Activated CD4-positive, alpha-beta T cell treated with anti-CD3 and anti-CD28 coated beads, Interleukin-2, amount 50 U/mL, for 24 hours (primary cell): ENCODE measurements around the gene LST1.

Experiments
- DNase-seq, 2 donors: peaks; one replicate each; pipeline ENCODE4 v3.0.0-alpha.2; 2020; ENCODE audit warnings: low read depth in 1 of 2, low spot score in 1 of 2

Gene LST1

GRCh38 chr6:31586008-31586407 is at the start of gene LST1:
TSS of gene LST1 (plus strand) at chr6:31586277. CDS start at chr6:31587300, 1,023 bp downstream.
- no peak for DNase-seq

DNA sequence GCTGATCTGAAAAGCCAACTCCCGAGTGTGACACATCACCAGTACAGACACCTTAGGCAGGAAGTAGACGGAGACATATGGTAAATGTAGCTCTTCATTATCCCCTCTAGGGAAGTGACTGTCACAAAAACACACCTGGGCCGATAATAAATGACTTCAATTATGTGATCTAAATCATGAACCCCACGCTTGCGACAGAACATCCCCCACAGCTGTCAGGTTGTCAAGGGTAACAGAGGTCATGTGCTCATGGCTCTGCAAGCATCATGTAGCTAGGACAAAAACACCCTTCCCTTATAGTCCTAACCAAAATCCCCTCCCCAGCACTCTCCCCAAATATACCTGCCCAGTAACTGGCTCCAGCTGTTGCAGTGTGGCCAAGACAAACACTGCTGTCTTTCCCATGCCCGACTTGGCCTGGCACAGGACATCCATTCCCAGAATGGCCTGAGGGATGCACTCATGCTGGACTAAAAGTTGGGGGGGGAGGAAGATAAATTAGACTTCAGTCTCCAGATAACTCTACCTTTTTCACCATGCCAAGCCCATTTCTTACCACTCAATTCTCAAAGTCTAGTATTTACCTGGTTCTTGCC is 47.2 kb upstream of the LST1 start:
- no peak for DNase-seq

- no peak for DNase-seq
These were observed 45.4 kb upstream of the LST1 start for GRCh38 chr6:31540640-31541039.

DNA sequence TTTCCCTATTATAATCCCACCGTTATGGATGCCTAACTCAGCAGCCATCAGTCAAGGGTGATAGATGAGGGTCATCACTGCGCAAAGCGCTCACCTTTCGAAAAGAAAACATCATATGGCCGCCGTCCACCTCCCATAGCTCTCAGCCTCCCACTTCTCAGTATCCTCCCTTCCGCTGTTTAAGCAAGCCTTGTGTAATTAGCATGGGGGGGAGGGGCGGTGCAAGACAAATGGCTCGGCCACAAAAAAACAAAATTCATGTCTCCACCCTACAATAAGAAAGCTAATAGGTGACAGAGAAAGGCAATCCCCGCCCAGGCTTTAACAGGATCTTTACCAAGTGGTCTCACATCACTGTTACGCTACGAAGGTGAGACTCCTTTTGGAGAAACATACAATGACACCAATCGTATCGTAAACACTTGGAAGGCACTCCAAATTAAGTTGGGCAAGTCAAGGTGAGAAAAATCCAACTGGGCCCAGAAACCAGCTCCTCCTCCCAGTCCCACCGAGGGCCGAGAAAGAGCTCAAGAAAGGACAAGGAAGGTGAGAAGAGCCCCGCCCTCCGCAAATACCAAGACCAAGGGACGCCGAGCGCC is 44.9 kb upstream of the LST1 start:
- DNase-seq, result peak in 1 of 2 donors; percentile 44

GRCh38 chr6:31541658-31542521 is 44.2 kb upstream of the LST1 start, which contains the start of gene DDX39B:
TSS of gene DDX39B (minus strand) at chr6:31542003. CDS start at chr6:31540532, 1,471 bp downstream.
- peak; percentile 83 to 94 for DNase-seq

DNA sequence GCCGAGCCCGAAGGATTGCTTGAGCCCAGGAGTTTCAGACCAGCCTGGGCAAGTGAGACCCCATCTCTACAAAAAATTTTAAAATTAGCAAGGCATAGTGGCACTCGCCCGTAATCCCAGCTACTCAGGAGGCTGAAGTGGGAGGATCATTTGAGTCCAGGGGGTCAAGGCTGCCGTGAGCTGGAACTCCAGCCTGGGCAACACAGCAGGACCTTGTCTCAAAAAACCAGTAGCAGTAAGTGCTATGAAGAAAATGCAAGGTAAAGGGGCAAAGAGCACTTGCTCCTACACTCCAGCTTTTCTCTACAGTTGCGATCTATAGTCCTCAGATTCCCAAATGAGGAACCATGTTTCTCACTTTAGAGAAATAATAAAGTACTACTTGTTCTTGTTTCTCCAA is 42.4 kb upstream of the LST1 start:
- no peak for DNase-seq

DNA sequence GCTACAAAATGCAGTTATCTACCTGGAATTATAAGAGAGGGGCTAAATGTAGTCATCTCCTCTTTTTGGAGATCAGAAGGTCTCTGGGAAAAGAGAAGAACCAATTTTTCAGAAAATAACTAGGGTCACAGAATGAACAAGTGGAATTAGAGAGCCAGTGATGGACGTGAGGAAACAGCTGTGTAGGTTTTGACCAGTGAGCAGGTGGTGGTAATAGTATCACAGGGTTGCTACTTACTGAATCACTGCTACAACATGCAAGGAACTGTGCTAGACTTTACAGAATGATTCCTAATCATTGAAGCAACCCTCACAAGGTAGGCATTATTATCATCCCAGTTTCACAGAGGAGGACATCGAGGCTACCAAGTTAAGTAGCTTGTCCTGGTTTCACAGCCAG is 41.4 kb upstream of the LST1 start:
- no peak for DNase-seq

DNA sequence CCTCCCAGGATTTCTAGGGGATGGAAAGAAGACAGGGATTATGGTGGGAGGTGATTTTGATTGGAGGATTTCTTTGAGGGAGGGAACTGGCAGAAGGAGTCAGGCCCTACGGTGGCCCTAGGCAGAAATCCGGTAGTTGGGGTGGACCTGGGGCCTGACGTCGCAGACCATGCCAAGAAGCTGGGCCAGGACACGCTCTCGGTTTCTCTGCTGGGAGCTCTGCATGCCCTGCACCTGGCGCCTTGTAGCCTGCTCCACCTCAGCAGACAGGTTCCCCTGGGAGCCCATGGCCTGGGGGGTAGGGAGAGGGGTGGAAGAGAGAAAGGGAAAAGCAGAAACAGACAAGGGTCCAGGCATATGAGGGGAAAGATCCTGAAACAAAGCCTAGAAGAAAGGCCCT is 40.8 kb upstream of the LST1 start:
- DNase-seq, result no peak

DNA sequence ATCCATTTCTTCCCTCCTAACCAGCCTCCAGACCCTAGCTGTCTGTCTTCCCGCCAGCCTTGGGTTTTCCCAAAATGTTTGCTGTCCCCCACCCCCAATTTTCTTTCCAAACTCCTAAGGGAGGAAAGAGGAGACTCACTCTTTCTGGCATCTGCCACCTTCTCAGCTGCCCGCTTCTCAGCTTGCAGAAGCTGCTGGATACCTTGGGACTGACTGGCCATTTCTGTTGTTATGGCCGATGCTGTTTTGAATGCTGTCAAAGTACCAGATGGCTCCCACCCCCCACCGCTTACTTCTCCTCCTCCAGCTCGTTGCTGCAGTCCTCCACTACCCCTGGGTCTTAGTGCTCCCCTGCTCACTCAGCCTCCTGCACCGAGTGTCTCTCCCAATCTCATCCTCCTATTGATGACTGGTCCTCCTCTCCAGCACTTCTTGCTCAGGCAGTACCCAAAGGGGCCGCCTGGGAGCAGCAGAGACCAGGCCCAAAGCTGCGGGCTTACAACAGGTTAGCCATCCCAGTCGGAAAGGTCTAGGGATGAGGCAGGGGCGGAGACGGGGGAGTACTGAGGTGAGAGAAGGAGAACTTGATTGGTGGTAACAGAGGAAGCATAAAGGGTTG is 39.6 kb upstream of the LST1 start, which contains the start of gene ATP6V1G2:
Gene ATP6V1G2, minus strand, starts transcription at position 270 of the 619 bp plus-strand sequence. Its CDS starts 49 bp downstream, at position 221.
- peak; percentile 77 to 83 for DNase-seq

DNA sequence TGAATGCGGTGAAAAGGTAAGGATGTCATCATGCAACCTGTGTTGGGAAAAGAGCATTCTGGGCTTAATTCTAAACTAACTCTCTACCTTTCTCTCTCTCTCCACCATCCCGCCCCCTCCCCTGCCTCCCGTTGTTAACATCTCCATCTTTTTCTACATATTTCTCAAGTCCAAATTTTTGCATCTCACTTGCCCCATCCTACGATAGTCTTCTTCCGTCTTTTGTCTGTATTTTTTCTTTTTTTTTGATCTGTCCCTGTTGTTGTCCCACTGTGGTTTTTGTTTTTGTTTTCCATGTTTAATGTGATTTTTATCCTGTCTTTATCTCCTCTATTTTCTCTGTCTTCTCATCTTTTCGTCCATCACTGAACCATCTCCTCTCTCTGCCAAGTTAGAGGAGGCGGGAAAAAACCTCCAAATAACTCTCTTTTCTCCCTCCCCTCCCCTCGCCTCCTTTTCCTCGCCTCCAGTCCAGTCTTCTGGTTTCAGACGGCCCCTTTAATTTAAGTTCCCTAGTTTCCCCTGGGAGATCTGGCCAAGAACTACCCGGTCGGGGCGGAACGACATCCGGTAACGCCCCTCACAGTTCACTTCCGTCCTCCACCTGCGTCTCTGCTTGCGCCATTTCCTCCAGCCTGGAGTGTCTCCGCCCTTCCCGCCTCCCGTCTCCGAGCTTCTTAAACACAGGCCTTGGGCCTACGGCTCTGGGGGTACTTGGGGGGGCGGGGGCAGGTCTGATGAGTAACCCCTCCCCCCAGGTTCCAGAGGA is 38.9 kb upstream of the LST1 start, which contains the start of gene NFKBIL1:
Gene NFKBIL1, plus strand, starts transcription at position 651 of the 769 bp plus-strand sequence. Its CDS starts 87 bp downstream, at position 738.
- DNase-seq, result peak; percentile 77 to 91

- no peak for DNase-seq
These were observed 38.1 kb upstream of the LST1 start for GRCh38 chr6:31547727-31548543.

GRCh38 chr6:31548544-31548873 is 37.6 kb upstream of the LST1 start:
- no peak for DNase-seq

DNA sequence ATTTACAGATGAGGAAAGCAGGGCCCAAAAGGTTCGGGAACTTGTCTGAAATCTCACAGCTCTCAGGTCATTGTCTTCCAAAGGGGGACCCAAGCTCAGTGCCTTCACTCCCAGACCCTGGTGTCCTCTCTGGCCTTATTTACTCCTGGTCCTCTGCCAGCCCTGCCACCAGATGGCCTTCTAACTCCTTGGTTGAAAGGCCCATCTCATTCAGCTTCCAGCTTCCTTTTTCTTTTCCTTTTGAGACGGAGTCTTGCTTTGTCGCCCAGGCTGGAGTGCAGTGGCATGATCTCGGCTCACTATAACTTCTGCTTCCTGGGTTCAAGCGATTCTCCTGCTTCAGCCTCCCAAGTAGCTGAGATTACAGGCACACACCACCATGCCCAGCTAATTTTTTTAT is 34.7 kb upstream of the LST1 start:
- DNase-seq, result peak in 1 of 2 donors; percentile 60

DNA sequence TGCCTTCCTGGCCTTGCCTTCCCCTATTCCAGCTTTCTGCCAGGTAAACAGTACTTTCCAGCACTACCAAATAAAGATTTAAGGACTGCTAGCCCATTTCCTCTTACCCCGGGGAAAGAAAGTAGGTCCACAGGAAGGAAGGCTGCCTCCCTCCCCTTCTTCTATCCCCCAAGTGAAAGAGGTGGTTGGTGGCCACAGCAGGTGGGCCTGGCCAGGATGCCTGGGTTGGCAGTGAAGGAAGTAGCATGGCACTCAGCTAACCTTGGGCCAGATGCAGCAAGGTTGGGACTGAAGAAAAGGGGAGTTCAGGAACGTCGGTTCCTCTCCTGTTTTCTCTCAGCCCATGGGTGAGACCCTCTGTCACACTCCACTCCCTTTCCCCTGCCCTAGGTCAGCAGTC is 29.8 kb upstream of the LST1 start:
- no peak for DNase-seq

- no peak for DNase-seq
These were observed 28.4 kb upstream of the LST1 start for GRCh38 chr6:31557443-31558317.

DNA sequence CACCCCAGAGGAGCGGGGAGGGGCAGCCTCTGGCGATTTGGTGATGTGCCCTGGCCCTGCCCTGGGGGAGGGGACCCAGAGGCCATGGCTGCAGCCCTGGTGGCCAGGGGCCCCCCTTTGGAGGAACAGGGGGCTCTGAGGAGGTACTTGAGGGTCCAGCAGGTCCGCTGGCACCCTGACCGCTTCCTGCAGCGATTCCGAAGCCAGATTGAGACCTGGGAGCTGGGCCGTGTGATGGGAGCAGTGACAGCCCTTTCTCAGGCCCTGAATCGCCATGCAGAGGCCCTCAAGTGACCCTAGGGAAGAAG is 27.8 kb upstream of the LST1 start:
- no peak for DNase-seq

- peak in 1 of 2 donors; percentile 77 for DNase-seq
These were observed 27.2 kb upstream of the LST1 start for GRCh38 chr6:31558631-31559500.

DNA sequence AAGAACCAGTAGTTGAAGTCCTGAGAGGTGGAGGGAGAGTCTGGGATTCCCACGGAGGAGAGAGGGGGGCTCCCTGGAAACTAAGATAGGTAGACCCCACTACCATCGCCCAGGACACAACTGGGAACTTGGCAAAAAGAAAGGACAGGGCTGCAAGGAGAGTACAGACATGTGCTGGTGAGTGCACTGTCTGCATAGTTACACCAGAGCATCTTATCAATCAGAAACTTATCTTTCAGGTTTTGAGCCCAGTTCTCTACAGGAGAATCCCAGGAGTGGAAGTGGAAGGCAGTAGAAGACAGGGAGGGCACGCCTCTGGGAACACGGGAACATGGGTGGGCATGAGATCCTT is 26.5 kb upstream of the LST1 start:
- DNase-seq, result no peak
